Panc1 (cell line): Measurements from ENCODE around the gene PDZD2. TPM values are rescaled to one million over a fixed set of nuclear protein-coding genes. Genes with fewer than 3 reads are reported as not detected.
"Not testable (repeated sequence)": the region's sequence is repeated elsewhere in the genome, so short reads cannot be mapped to it uniquely, and the experiment has no call there.

Source experiments
- ATAC-seq: fragments of 200-7000 bp; cut with Tn5 transposase; 2 replicates; pipeline ENCODE4 v1.9.1; 2020; ENCODE audit warnings: mild to moderate bottlenecking, moderate library complexity
- BruUV-seq: library from RNA; stranded (reverse); fragments of 400-500 nt; replicated peaks from 2 replicates; lab custom pipeline; 2021; lab: Mats Ljungman, UMichigan
- CTCF ChIA-PET: fragments of 300-600 bp; sonication (Branson Sonifier 250); formaldehyde crosslinking; loops from one replicate; lab custom pipeline; 2022; ENCODE audit warnings: antibody characterized with exemption; lab: Charles Lee
- POLR2A ChIA-PET: fragments of 300-600 bp; sonication (Branson Sonifier 250); formaldehyde crosslinking; loops from one replicate; lab custom pipeline; 2022; ENCODE audit warnings: antibody characterized with exemption; lab: Charles Lee
- DNase-seq: peaks from one replicate; pipeline ENCODE4 v3.0.0-alpha.2; 2010; ENCODE audit warnings: low read depth, low spot score
- H3K27ac ChIP-seq: 2 replicates; pipeline ENCODE4 v1.5.1; 2011; ENCODE audit warnings: mild to moderate bottlenecking, low read length, inconsistent platforms
- H3K27me3 ChIP-seq: fragments of 200-500 bp; sonication (Bioruptor generic); 2 replicates; pipeline ENCODE4 v1.6.0; 2014; ENCODE audit warnings: low read length, inconsistent platforms; ENCODE audit not compliant: control insufficient read depth, insufficient read depth
- H3K36me3 ChIP-seq: fragments of 200-500 bp; sonication (Bioruptor generic); 2 replicates; pipeline ENCODE4 v1.5.1; 2014; ENCODE audit warnings: inconsistent platforms, mild to moderate bottlenecking, low read length, moderate library complexity; ENCODE audit not compliant: control insufficient read depth, insufficient read depth
- H3K4me1 ChIP-seq: 2 replicates; pipeline ENCODE4 v1.5.1; 2011; ENCODE audit warnings: inconsistent platforms, mild to moderate bottlenecking, low read length, moderate library complexity; ENCODE audit not compliant: control insufficient read depth, insufficient read depth
- H3K4me3 ChIP-seq, 2 experiments: 2 replicates each; pipeline ENCODE4 v1.5.1; 2011 to 2012; ENCODE audit warnings: low read depth in 2 of 2, low read length in 2 of 2, mild to moderate bottlenecking in 2 of 2, inconsistent platforms in 1 of 2, moderate library complexity in 1 of 2
- H3K9me3 ChIP-seq: fragments of 200-500 bp; sonication (Bioruptor generic); 2 replicates; pipeline ENCODE4 v1.5.1; 2014; ENCODE audit warnings: low read depth, mild to moderate bottlenecking, inconsistent platforms, low read length, moderate library complexity; ENCODE audit not compliant: control insufficient read depth, insufficient read depth
- CTCF ChIP-seq: fragments of 450-650 bp; IDR thresholded peaks from 2 replicates; pipeline ENCODE4 v1.5.1; 2017; ENCODE audit warnings: mild to moderate bottlenecking
- POLR2AphosphoS5 ChIP-seq: IDR thresholded peaks from 2 replicates; pipeline ENCODE4 v1.6.1; 2012; ENCODE audit warnings: mild to moderate bottlenecking, low read depth, low read length, moderate library complexity
- REST ChIP-seq, 2 experiments: IDR thresholded peaks; 2 replicates each; pipeline ENCODE4 v1.6.1; 2011 to 2012; ENCODE audit warnings: low read depth in 2 of 2, control low read depth in 1 of 2, low read length in 1 of 2, mild to moderate bottlenecking in 1 of 2, moderate library complexity in 1 of 2; ENCODE audit not compliant: insufficient read depth in 1 of 2
- SIN3A ChIP-seq: IDR thresholded peaks from 2 replicates; pipeline ENCODE4 v1.6.1; 2012; ENCODE audit warnings: low read depth, mild to moderate bottlenecking, low read length, moderate library complexity, borderline replicate concordance; ENCODE audit not compliant: insufficient read depth
- TCF7L2 ChIP-seq: IDR thresholded peaks from 2 replicates; pipeline ENCODE4 v1.6.1; 2011; ENCODE audit warnings: mild to moderate bottlenecking, low read depth, low read length, inconsistent platforms
- in situ Hi-C: cut with HindIII; loops from 2 replicates; pipeline ENCODE4 v1.10.0; 2016; ENCODE audit warnings: low sequenced_read_pairs, low pct_unique_long_range_greater_than_20kb
- intact Hi-C: fragments of 100-400 bp; cut with micrococcal nuclease; formaldehyde crosslinking; loops from one replicate; pipeline ENCODE4 v1.10.0; 2022; ENCODE audit not compliant: unreplicated experiment
- total RNA-seq: library from RNA; stranded (reverse); gene quantifications from one replicate; pipeline ENCODE4 v1.2.1, GENCODE V29; 2021; ENCODE audit not compliant: unreplicated experiment

PDZD2 gene
- total RNA-seq, 1 experiment from 2014 or later = 0.10 TPM

GRCh38 chr5:31596354-31596753 is 42.6 kb upstream of the PDZD2 start:
- Histone ChIP-seq H3K27ac (no peak overlapping the region), H3K27me3 (peaks cover 33% of the 10 kb centered on the region), H3K4me1 (no peaks in the 10 kb centered on the region), H3K4me3 (no peak overlapping the region), H3K9me3 (no peaks in the 10 kb centered on the region), H3K36me3 (no peaks in the 10 kb centered on the region)
- in situ Hi-C loops = no loop called here
- DNase-seq (no peak), ATAC-seq (no peak)
- intact Hi-C loops = no loop called here
- no TSS peak for BruUV-seq
- POLR2A ChIA-PET = no interaction called here
- no peak for TF ChIP-seq TCF7L2
- TF ChIP-seq CTCF = no peak
- no peak for TF ChIP-seq SIN3A
- no peak for TF ChIP-seq REST (IDR thresholded peaks at IDR 0.05; ENCODE audit: insufficient read depth in 1 of 2, low read depth in 2 of 2, low read length in 1 of 2)
- no peak for TF ChIP-seq POLR2AphosphoS5
- CTCF ChIA-PET = no interaction called here

GRCh38 chr5:31598640-31599611 is 40.0 kb upstream of the PDZD2 start:
- intact Hi-C loops = no loop called here
- TF ChIP-seq POLR2AphosphoS5 = no peak
- in situ Hi-C loops = no loop called here
- H3K4me3 ChIP-seq = no peak overlapping the region
- BruUV-seq = no TSS peak
- H3K4me1 ChIP-seq = no peaks in the 10 kb centered on the region
- ChIA-PET POLR2A (interaction anchor here (0.6 kb wide), 1 partner anchor 268 kb away, joined by 4 read pairs; no protein-coding TSS in a partner anchor), CTCF (interaction anchor here (0.7 kb wide), 1 partner anchor 1662 kb away, joined by 4 read pairs; no protein-coding TSS in a partner anchor)
- DNase-seq (no peak), ATAC-seq (no peak)
- H3K9me3 ChIP-seq = no peaks in the 10 kb centered on the region
- H3K27me3 ChIP-seq = peaks cover 23% of the 10 kb centered on the region
- H3K36me3 ChIP-seq = no peaks in the 10 kb centered on the region
- H3K27ac ChIP-seq = no peak overlapping the region

- intact Hi-C loops, ATAC-seq, H3K4me3 ChIP-seq, H3K36me3 ChIP-seq, H3K27ac ChIP-seq, H3K4me1 ChIP-seq, in situ Hi-C loops, H3K9me3 ChIP-seq, POLR2A ChIA-PET, DNase-seq, BruUV-seq, CTCF ChIA-PET: not testable (repeated sequence)
- H3K27me3 ChIP-seq = peaks cover 10% of the 10 kb centered on the region; the same call in 1 of the 2 replicates
These were observed 36.6 kb upstream of the PDZD2 start for GRCh38 chr5:31602305-31602704.
